GM21528 (cell line): ENCODE measurements around the gene BRF1.

Source experiments
- ATAC-seq: cut with Tn5 transposase; IDR thresholded peaks from one replicate; pipeline ENCODE4 v1.9.1; 2021; ENCODE audit warnings: mild to moderate bottlenecking, moderate library complexity; ENCODE audit not compliant: unreplicated experiment, low FRiP score

BRF1 gene

GRCh38 chr14:105201925-105202513, 98.8 kb downstream of the BRF1 start:
- no peak for ATAC-seq

GRCh38 chr14:105201156-105201924, 99.5 kb downstream of the BRF1 start:
- ATAC-seq, result no peak

GRCh38 chr14:105200641-105201040, 100.2 kb downstream of the BRF1 start:
- ATAC-seq, result no peak

GRCh38 chr14:105200074-105200473, 100.7 kb downstream of the BRF1 start:
- ATAC-seq, result no peak

- no peak for ATAC-seq
These were observed 101.7 kb downstream of the BRF1 start for GRCh38 chr14:105199093-105199492.

- ATAC-seq, result no peak
These were observed 102.2 kb downstream of the BRF1 start for GRCh38 chr14:105198588-105198987.

GRCh38 chr14:105197211-105197641, 103.6 kb downstream of the BRF1 start:
- no peak for ATAC-seq

- no peak for ATAC-seq
These were observed 104.4 kb downstream of the BRF1 start for GRCh38 chr14:105196265-105196960.

- no peak for ATAC-seq
These were observed 105.1 kb downstream of the BRF1 start for GRCh38 chr14:105195522-105196264.

- ATAC-seq, result no peak
These were observed 105.8 kb downstream of the BRF1 start for GRCh38 chr14:105195051-105195450.

GRCh38 chr14:105193916-105194782, 106.7 kb downstream of the BRF1 start:
- no peak for ATAC-seq

GRCh38 chr14:105192866-105193731, 107.7 kb downstream of the BRF1 start:
- no peak for ATAC-seq

GRCh38 chr14:105187935-105188524, 112.8 kb downstream of the BRF1 start:
- no peak for ATAC-seq

- no peak for ATAC-seq
These were observed 113.7 kb downstream of the BRF1 start for GRCh38 chr14:105187116-105187515.

- no peak for ATAC-seq
These were observed 114.8 kb downstream of the BRF1 start for GRCh38 chr14:105185973-105186372.

GRCh38 chr14:105185001-105185400, 115.8 kb downstream of the BRF1 start:
- no peak for ATAC-seq

GRCh38 chr14:105184461-105184860, 116.3 kb downstream of the BRF1 start:
- no peak for ATAC-seq

- no peak for ATAC-seq
These were observed 118.3 kb downstream of the BRF1 start for GRCh38 chr14:105182296-105183020.
